ENCODE data around the gene DDAH2.

Gene DDAH2, protein sequence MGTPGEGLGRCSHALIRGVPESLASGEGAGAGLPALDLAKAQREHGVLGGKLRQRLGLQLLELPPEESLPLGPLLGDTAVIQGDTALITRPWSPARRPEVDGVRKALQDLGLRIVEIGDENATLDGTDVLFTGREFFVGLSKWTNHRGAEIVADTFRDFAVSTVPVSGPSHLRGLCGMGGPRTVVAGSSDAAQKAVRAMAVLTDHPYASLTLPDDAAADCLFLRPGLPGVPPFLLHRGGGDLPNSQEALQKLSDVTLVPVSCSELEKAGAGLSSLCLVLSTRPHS

DNA sequence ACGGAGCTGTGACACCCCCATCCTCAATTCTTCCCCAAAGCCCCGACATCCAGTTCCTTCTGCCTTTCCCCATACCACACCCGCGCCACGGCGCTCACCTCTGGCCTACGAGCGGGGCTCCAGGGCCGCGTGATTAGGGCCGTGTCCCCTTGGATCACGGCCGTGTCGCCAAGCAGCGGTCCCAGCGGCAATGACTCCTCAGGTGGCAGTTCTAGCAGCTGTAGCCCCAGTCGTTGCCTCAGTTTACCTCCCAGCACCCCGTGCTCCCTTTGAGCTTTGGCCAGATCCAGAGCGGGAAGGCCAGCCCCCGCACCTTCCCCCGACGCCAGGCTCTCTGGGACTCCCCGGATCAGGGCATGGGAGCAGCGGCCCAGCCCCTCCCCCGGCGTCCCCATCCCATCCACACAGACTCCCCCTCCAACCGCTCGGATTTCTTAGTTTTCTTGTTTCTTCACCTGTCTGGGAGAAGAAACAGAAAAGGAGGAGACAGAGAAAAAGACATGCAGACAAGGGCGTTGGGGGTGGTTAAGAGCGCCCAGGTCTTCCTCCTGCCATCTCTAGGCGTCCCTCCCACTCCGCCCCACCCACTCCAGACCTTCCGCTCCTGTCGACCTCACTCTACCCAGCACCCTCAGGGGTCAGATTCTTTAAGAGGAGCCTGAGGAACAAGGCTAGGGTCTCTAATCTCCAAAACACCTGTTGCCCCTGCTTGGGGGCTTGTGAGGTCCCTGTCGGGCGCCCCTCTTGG is at the start of gene DDAH2:
TSS of gene DDAH2 (minus strand) at position 533 of the 748 bp plus-strand sequence. CDS start at position 395, 138 bp downstream.
- no peak for DNase-seq

DNA sequence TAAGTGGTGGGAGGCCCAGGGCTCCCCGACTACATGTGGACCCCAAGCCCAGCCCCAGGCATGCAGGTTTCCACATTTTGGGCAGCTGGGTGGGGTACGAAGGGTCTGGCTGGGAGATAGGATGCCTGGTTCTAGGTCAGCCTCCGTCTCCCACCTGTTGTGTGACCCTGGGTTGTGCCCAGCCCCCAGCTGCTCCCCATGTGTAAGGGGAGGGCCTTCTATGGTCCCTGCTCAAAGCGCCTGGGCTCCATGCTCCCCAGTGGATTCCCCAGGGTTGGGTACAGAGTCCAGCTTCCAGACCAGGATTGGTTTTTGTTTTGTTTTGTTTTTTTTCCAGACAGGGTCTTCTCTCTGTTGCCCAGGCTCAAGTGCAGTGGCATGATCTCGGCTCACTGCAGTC is 49.1 kb upstream of the DDAH2 start:
- no peak for DNase-seq

GRCh38 chr6:31777667-31778050 is 48.6 kb upstream of the DDAH2 start:
- DNase-seq: no peak

DNA sequence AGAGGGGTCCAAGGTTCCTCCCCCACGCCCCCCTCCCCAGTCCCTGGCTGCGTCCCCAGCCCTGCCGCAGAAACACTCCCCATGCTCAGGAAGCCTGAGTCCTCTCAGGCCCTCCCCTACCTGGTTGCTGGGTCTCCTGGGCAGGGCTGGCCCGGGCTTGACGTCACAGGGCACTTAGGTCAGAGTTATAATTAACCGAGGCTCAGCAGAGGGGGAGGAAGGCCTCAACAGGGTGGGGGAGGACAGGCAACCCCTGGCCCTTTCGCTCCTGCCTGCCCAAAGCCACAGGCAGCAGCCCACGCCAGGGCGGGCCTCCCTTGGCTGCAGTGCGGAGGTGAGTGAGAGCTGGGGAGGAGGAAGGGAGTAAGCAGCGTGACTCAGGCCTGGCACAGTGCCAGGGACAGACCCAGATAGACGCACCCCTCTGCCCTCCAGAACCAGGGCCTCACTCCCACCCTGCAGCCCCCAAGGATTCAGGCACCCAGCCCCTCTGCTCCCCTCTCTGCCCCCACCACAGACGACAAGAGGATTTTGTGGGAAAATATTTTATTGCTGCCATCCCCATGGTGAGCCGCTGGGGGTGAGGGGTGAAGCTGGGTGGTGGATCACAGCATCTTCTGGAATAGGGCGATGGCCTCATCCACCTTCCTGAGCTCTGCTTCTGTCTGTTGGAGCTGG is 48.0 kb upstream of the DDAH2 start, which contains the start of gene VWA7:
TSS of gene VWA7 (minus strand) at position 340 of the 678 bp plus-strand sequence. CDS start 549 bp downstream, outside the sequence.
- peak; percentile 83 for DNase-seq

GRCh38 chr6:31776485-31776988 is 47.4 kb upstream of the DDAH2 start:
- no peak for DNase-seq

DNA sequence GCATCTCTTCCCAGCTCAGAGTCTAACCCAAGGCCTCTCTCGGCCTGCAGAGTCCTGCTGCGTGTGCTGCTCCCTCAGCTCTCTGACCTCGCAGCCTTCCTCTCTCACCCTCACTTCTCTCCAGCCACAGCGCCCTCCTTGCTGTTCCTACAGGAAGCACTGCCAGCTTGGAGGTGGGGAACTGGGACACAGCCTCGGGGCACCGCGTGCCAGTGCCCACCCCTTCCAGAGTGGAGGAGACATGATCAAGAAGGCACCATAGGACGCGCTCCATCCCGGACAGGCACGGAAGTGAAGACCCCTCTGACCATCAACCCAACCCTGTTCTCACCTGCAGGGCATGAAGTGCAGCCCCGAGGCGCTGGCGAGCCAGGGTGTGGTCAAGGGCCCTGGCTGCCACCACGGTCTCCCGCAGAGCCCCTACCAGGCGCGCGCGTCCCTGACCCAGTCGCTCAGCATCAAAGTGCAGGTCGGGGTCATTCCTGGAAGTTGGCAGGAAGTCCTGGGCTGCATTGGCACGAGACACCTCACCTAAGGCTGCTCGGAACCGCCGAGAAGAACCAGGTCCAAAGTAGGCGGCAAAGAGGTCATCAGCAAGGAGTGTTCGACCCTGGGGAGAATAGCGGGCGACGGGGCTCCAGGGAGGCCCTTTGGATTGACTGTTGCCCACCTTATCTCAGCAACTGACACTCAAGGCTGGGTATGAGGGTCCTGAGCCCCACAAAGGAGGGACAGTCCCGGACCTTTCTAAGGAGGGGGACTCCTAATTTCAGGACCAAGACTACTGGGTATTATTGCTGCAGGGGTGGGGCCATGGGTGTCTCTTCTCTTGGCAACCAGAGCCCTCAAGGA is 46.8 kb upstream of the DDAH2 start:
- no peak for DNase-seq

GRCh38 chr6:31775184-31775583 is 46.1 kb upstream of the DDAH2 start:
- no peak for DNase-seq

DNA sequence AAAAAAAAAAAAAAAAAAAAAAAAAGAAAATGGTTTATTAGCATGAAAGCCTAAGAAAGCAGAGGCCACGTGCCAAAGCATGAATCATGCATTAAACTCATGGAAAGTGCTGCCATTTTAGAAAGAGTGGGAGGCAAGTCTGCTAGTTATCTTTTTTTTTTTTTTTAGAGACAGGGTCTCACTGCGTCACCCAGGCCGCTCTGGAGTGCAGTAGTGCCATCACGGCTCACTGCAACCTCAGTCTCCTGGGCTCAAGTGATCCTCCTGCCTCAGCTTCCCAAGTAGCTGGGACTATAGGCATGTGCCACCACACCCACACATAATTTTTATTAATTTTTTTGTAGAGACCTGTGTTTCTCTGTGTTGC is 42.9 kb upstream of the DDAH2 start:
- DNase-seq: no peak

GRCh38 chr6:31770860-31771259 is 41.8 kb upstream of the DDAH2 start:
- DNase-seq: no peak

GRCh38 chr6:31769684-31770371 is 40.7 kb upstream of the DDAH2 start:
- DNase-seq: peak; percentile 81

DNA sequence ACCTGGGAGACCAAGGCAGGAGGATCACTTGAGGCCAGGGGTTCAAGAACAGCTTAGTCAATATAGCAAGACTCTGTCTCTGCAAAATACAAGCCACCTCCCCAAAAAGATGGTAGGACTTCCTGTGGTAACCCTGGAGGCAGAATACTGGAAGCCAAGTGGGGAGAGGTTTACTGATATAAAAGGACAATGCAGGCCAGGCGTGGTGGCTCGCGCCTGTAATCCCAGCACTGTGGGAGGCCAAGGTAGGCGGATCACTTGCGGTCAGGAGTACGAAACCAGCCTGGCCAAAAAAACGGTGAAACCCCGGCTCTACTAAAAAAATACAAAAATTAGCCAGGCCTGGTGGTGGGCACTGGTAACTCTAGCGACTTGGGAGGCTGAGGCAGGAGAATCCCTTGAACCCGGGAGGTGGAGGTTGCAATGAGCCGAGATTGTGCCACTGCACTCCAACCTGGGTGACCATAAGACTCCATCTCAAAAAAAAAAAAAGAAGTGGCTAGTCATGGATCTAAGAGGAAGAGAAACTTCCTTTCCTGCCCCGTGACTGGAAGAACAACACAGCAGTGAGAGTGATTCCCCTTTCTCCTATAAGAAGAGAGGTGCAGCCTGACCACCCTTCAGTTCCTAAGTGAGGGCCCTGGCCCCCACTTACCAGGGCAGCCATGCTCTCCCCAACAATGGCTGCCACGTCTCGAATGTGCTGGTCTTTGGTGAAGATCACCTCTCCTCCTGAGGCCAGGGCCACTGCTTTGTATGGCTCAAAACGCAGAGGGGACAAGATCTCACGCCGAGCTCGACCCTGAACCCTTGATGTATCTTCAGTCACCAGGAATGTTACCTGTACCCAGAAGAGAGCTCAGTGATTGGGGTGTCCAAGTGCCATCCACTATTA is 39.5 kb upstream of the DDAH2 start:
- no peak for DNase-seq

- DNase-seq: no peak
These were observed 38.1 kb upstream of the DDAH2 start for GRCh38 chr6:31767096-31767645.

DNA sequence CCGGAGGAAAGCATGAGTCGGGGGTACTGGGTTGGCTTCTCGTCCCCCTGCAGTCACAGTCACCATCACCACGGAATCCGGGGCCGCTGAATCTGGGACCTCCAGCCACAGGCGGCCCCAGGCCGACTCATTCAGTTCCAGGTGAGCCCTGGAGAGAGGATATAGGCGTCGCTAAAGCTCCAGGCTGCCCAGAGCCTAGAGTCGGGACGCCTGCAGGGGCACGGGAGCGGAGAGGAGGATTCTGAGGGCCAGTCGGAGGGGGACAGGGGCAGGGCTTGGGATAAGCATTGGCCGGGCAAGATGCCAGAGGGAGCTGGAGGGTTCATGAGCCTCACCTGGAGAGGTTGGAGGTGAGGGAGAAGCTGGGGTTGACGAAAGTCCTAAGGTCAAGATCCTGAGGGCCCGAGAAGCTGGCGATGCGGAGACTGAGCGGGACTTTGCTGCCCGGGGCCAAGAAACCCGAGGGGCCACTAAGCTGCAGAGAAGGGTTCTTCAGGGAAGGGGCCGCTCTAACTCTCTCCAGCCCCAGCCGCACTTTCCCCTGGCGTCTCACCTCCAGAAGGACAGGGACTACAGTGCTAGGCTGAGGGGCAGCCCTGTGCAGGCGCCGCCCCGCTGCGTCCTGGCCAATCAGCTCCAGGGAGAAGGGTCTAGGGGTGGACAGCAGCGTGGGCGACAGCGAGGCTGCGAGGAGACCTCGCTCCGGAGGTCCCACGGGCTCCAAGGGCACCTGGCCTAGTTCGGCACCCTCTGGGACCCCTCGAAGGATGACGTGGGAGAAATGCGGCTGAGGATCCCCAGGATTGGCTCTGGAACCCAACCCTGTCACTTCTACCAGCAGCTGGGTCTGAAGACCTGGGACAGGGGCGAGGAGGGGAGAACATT is 37.1 kb upstream of the DDAH2 start:
- no peak for DNase-seq

- no peak for DNase-seq
These were observed 36.4 kb upstream of the DDAH2 start for GRCh38 chr6:31765559-31765909.

DNA sequence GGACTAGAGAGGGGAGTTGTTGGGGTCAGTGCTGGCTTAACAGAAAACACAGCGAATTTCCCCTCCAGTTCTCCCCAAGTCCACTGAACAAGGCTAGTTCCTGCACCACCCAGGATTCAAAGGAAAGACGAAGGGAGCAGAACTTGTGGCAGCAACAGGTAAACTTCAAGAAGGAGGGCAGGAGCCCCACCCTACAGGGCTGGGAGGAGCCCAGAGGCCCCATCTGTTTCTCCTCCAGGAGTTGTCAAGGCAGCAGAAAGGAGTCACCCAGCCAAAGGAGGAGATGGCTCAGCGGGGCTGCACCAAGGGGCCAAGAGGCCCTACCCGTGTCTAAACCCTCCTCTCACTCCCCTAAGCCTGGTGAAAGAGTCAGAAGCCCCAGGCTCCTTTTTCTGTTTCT is 35.1 kb upstream of the DDAH2 start:
- DNase-seq: no peak

GRCh38 chr6:31763619-31763940 is 34.5 kb upstream of the DDAH2 start:
- DNase-seq: no peak

GRCh38 chr6:31762878-31763618 is 33.9 kb upstream of the DDAH2 start:
- DNase-seq: no peak

DNA sequence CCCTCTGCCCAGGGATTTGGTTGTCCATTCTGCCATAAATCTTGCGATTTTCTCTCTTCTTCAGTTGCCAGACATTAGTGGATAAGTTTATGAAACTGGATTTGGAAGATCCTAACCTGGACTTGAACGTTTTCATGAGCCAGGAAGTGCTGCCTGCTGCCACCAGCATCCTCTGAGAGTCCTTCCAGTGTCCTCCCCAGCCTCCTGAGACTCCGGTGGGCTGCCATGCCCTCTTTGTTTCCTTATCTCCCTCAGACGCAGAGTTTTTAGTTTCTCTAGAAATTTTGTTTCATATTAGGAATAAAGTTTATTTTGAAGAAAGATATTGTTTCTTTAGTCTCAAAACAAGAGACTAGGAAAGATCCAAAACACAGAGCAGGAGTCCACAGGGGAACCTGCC is 33.3 kb upstream of the DDAH2 start, which contains the start of gene SAPCD1:
TSS of gene SAPCD1 (plus strand) at position 301 of the 400 bp plus-strand sequence. CDS start 399 bp downstream, outside the sequence.
- DNase-seq: no peak

DNA sequence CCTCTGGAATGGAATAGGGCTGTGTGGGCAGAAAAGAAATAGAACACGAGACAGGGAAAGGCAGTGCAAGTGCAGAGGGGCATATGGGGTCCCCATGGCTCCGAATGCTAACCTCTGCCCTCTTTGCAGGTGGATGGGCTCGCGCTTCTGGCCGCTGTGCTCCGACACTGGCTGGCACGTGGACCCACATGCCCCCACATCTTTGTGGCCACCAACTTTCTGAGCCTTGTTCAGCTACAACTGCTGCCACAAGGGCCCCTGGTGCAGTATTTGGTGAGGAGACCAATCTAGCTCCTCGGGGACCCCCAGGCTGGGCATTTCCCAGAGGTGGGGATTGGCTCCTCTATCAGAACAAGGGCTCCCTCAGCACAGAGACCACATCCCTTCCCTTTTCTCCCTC is 32.2 kb upstream of the DDAH2 start:
- no peak for DNase-seq

Data from CD4-positive, alpha-beta T cell treated with Interferon gamma for 1 hour (primary cell).